ENCODE measurements around the gene SLC17A8.
"Not testable (repeated sequence)": the region's sequence is repeated elsewhere in the genome, so short reads cannot be mapped to it uniquely, and the experiment has no call there.

SLC17A8 gene

DNA sequence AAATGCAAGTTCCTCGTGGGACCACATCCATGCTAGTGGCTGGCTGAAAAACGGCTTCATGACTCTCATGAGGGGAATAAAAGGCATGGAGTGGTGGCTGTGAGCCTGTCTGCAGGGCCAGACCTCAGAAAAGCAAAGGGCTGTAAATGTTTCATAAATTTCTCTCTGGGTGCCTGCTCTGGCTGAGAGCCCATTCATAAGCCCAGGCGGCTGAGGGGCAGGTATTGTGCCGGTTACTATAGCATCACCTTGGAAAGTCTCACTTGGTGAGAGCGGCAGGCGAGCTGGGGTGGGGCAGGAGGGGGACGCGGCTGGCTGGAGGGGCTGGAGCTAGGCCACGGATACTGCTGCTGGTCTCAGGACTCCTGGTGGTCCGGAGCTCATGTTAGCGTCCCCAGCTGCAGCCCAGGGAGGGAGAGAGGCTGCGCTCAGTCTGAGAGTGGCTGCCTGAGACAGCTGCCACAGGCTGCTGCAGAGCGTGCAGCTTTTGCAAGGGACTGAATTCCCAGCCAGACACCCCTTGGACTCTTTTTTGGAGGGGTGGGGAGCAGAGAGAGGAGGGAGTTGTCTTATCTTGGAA is at the start of gene SLC17A8:
SLC17A8 (plus strand) TSS at position 431 of the 580 bp plus-strand sequence. CDS start 318 bp downstream, outside the sequence.
- no peak for DNase-seq (ENCODE audit: low read depth)

DNA sequence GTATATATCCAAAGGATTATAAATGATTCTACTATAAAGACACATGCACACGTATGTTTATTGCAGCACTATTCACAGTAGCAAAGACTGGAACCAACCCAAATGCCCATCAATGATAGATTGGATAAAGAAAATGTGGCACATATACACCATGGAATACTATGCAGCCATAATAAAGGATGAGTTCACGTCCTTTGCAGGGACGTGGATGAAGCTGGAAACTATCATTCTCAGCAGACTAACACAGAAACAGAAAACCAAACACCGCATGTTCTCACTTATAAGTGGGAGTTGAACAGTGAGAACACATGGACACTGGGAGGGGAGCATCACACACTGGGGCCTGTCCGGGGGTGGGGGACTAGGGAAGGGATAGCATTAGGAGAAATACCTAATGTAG is 48.7 kb upstream of the SLC17A8 start:
- DNase-seq (ENCODE audit: low read depth), result not testable (repeated sequence)

DNA sequence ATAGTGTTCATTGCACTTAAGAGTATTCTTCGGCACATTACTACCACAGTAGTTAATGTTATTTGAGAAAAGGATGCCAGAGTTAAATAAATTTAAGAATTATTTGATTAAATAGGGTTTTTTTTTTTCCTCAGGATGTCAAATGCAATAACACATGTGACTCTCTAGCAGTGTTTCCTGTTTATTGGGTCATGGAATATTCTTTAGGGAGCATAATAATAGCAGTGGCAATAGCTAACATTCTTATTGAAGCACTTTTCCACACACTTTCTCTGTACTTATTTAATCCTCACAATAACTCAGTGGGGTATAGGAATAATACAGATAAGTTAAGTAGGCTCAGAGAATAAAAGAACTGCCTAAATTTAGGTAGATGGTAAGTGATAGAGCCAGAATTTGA is 45.6 kb upstream of the SLC17A8 start:
- DNase-seq (ENCODE audit: low read depth), result no peak

DNA sequence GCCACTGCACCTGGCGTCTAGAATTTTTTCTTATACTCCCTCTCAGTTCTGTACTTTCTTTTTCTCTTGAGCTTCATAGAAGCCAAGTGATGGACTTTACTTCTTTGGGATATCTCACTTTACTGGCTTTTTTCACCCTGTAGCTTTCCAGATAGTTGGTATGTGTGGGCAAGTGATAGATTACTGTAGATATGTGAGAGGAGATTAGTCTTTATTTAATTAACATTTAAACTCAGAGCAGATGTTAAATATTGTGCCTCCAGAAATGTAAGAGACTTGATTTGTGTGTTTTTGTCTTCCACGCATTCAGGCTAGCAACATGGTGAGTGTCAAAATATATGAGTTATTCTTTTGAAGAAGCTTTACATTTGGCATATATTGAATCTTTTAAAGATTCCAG is 39.5 kb upstream of the SLC17A8 start:
- DNase-seq (ENCODE audit: low read depth), result no peak

DNA sequence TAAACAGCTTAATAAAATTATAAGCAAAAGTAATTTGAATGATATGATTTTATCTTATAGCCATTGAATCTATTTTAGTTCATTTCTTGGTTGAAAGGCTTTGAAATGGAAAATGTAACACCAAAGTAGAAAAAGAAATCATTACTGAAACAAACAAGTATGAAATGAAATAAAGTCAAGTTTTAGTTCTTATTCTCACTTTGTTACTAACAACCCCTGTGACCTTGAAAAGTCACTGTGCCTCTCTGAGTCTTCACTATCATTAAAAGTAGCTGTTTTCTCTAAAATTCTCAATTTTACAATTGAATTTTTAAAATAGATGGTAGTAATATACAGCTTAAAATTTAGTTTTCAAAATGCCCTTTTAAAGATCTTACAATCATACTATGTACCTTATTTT is 32.4 kb upstream of the SLC17A8 start:
- no peak for DNase-seq (ENCODE audit: low read depth)

DNA sequence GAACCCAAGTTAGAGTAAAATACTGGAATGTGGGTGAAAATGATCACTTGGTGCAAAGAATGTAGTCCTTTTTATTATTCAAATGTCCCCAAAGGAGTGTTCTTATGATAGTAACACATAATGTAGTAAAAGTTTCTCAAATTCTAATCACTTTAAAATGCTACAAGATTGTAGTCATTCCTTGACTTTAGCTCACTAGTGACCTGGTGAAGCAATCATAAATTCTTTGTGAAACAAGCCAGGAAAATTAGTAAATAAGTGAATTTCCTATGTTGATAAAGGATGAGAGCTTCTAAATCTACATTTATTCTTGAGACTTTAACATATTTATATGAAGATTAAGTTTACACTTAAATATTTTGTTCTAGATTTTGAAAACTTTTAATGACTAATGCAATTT is 30.7 kb upstream of the SLC17A8 start:
- DNase-seq (ENCODE audit: low read depth), result no peak

DNA sequence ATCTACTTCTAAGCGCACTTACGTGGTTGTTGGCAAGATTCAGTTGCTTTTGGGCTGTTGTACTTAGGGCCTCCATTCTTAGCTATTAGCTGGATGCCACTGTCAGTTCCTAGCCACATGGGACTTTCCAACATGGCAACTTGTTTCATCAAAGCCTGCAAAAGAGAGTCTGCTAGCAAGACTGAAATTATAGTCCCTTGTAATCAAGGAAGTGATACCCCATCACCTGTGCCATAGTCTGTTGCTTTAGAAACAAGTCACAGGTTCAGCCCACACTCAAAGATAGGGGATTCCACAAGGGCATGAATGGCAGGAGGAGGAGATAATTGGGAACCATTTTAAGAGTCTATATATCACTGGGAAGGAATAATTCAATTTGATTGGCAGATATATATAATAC is 27.1 kb upstream of the SLC17A8 start:
- DNase-seq (ENCODE audit: low read depth), result no peak

DNA sequence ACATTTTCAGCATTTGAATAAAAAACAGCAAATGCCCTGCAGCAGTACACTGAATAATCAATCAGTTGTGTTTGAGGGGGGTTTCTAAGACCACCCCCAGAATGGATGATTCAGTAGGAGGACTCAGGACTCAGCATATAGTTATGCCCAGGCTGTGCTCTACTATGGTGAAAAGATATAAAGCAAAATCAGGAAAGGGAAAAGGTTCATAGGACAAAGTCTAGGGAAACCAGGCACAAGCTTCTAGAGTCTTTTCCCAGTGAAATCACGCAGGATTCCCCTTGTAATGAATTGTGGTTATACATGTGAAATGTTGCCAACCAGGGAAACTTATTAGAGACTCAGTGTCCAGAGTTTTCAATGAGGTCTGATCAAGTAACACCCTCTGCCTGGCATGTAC is 25.0 kb upstream of the SLC17A8 start:
- DNase-seq (ENCODE audit: low read depth), result no peak

DNA sequence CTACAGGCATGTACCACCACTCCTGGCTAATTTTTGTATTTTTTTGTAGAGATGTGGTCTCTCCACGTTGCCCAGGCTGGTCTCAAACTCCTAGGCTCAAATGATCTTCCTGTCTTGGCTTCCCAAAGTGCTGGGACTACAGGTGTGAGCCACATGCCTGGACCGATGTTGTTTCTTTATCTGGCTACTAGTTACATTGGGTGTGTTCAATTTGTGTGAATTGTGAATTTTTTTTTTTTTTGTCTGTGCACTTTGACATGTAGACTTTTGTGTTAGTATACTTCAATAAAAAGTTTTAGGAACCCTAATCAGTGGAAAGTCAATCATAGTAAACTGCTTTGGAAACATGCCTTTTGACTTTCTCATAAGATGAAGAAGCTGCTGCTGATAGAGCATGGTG is 24.0 kb upstream of the SLC17A8 start:
- no peak for DNase-seq (ENCODE audit: low read depth)

DNA sequence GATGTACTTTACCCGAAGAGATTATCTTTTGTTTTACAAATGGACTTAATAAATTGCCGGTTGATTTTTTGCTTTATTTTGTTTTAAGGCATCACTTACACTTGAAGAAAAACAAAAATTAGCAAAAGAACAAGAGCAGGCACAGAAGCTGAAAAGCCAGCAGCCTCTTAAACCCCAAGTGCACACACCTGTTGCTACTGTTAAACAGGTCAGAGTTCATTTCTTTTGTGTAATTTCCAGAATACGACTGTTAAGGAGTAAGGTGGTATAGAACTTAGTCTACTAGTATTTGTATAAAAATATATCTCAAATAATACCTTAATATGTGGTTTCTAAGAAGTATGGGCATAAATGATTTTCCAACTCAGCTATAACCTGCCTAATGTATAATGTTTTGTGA is 19.6 kb upstream of the SLC17A8 start:
- DNase-seq (ENCODE audit: low read depth), result no peak

DNA sequence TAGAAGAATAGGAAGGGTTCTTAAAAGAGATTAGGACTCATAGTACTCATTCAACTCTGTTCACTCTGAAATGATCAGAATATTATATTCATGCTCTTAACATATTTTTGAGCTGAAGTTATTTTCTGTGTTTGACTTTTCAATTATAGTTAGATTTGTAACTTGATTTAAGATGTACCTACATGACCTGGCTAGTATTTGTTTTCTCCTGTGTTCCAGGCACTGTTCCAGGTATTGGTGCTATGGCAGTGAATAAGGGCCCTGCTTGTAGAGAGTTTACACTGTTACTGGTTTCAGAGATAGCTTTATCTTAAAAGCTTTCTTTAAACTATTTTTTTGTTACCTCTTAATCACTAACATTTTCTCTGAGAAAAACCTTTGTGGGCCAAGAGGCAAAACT is 19.1 kb upstream of the SLC17A8 start:
- DNase-seq (ENCODE audit: low read depth), result no peak

DNA sequence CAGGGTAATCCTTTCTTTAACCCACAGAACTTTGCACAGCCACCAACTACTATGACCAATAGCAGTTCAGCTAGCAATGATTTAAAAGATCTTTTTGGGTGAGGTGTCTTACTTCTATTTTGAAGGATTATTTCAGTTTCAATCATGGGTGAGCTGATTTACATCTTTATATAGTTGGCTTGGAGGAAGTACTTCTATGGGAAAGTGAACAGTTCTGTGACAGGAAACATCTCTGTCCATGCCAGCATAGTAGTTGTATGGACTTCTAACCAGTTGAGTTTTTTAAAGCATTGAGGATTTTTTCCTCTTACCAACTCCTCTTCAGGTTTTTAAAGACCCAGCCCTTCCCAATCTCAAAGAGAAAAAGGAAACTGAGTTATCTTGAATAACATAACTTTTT is 17.8 kb upstream of the SLC17A8 start:
- no peak for DNase-seq (ENCODE audit: low read depth)

DNA sequence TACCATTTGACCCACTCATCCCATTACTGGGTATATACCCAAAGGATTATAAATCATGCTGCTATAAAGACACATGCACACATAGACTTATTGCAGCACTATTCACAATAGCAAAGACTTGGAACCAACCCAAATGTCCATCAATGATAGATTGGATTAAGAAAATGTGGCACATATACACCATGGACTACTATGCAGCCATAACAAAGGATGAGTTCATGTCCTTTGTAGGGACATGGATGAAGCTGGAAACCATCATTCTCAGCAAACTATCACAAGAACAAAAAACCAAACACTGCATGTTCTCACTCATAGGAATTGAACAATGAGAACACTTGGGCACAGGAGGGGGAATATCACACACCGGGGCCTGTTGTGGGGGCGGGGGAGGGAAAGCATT is 14.0 kb upstream of the SLC17A8 start:
- not testable (repeated sequence) for DNase-seq (ENCODE audit: low read depth)

DNA sequence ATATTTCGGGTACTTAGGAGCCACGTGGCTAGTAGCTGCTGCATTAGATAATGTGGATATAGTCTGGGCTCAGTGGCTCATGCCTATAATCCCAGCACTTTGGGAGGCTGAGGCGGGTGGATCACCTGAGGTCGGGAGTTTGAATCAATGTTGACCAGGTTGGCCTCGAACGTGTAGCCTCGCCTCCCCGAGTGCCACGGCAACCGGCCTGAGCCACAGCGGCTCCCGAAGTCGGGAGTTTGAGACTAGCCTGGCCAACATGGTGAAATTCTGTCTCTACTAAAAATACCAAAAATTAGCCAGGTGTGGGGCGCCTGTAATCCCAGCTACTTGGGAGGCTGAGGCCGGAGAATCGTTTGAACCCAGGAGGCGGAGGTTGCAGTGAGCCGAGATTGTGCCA is 12.5 kb upstream of the SLC17A8 start:
- DNase-seq (ENCODE audit: low read depth), result not testable (repeated sequence)

DNA sequence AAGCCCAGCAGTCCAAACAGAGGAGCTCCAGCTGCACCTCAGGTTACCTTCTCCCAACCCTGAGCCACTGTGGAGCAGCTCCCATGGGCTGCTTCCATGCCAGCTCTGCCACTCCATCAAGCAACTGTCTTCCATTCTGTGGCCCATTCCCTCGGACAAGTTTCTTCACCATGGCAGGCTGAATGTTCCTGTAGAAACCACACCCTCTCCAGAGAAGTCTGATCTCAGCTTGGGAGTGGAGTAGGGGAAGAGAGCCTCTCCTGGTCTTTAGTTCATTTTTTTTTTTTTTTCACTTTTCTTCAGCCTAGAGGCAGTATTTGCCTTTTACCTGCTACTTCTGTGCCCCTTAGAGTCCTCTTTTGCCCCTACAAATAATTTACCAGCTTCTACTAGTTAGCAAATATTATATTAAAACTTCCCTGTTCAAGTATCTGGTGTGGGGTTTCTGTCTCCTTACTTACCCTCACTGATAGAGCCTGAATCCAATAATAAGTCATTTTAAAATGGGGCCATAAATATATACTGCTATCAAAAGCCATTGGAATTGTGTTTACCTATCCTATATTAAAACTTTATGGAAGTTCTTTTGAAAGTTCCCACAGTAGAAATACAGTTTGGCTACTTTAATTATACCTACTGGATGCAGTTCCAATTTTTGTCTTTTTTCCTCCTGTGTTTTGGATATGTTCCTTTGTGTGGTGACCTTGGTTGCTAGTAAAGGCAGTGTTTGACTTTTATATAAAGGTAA is 11.7 kb upstream of the SLC17A8 start:
- DNase-seq (ENCODE audit: low read depth), result no peak

DNA sequence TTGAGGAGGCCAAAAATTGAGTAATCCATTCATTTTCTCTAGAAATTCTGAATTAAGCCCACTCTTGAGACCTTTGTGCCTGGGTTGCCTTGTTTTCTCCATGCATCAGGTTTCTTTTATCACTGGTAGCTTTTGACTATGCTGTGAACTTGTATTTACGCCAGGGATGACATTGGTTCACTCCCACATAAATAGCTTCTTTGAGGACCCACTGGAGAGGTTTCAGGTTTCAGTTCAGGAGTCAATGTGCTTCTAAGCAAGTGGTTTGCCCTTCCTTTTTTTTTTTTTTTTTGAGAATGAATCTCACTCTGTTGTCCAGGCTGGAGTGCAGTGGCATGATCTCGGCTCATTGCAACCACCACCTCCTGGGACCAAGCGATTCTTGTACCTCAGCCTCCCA is 10.2 kb upstream of the SLC17A8 start:
- no peak for DNase-seq (ENCODE audit: low read depth)

DNA sequence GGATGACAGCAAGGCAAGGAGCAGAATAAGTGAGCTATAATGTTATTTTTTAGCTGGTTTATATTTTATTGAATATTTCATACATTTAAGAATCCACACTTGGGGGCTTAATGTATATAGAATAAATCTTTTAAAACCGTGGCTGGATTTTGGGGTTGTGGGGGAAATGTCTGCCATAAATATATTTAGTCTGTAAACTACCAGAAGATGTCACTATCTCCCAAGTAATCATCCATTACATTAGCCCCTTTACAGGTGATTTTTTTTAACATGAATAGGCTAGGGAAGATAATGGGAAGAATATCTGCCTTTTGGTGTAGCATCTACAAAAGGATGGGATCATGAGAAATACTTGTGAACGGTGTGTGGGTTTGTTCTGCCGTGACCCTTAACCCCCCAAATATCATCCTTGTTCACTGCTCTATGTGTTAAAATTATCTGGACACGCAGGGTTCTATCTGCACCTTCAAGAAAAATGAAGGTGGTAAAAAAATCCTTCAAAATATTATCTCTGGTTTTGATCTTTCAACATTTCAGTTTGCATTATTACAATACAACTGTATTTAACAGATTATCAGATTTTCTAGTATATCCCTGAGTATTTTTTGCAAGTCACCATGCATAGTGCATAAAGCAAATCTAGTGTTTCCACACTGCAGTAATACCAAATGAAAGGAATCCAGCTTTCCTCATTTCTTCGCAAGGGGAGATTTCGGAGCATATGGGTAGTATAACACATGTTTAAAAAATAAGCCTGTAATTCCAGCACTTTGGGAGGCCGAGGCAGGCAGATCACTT is 8.0 kb upstream of the SLC17A8 start:
- no peak for DNase-seq (ENCODE audit: low read depth)

DNA sequence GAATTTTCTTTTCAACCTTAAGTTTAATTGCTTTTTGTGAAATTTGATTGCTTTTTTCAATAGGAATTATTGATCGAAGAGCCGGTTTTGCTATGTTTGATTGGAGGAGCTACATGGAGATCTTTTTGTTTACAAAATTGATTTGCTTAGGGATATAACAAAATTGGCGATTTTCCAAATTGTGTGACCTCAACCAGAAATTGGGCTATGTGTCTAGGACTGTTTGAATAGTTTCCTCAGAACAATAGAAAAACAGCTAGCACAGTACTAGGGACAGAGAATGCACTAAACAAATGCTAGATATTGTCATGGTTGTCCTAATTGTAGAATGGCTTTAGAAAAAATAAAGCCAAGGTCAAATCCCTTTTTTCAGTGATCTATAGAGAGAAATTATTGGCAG is 2.4 kb downstream of the SLC17A8 start:
- no peak for DNase-seq (ENCODE audit: low read depth)

DNA sequence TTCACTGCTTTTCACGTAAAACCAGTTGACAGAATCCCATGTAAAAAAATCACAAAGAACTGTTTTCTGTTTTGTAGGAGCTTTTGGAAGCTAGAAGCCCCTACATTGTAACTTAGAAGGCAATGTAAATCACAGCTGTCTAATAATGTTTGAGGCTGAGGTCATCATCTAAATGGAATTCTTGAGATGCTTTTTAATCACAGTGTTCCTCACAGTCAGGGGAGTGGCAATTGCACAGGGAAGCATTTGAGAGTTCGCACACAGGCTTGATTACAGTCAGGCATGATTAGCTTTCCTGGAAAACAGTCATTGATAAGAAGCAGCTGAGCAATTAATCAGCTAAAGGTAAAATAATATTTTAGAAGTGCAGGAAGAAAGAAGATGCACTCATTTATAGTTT is 2.9 kb downstream of the SLC17A8 start:
- no peak for DNase-seq (ENCODE audit: low read depth)

DNA sequence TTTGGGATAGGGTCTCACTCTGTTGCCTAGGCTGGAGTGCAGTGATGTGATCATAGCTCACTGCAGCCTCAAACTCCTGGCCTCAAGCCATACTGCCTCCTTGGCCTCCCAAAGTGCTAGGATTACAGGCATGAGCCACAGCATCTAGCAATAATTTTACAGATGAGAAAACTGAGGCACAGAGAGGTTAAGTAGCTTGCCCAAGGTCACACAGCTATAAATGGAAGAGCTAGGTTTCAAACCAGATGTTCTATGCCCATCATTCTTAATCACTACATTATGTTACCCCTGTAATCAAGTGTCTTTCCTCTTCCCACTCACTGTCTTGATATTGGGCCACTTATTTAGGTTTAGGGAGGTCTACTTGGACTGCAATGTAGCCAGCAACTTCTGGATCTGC is 3.6 kb downstream of the SLC17A8 start:
- no peak for DNase-seq (ENCODE audit: low read depth)

DNA sequence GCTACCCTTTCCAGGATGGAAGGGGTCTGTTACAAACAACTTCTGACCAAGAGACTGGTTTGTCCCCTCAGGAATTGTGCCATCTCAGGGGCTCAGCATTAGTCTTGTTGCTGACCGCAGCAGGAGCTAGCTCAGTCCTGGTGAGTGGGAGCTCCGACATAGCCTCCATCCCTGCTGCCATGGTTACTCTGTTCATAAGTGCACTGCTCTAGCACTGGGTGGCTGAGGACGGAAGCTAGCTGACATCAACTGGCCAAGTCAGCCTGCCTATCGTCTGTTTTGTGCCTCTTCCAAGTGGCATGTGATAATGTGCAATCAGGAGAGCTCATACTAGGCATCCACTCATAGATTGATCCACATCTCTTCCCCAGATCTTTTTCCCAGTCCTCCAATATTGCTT is 7.5 kb downstream of the SLC17A8 start:
- no peak for DNase-seq (ENCODE audit: low read depth)

DNA sequence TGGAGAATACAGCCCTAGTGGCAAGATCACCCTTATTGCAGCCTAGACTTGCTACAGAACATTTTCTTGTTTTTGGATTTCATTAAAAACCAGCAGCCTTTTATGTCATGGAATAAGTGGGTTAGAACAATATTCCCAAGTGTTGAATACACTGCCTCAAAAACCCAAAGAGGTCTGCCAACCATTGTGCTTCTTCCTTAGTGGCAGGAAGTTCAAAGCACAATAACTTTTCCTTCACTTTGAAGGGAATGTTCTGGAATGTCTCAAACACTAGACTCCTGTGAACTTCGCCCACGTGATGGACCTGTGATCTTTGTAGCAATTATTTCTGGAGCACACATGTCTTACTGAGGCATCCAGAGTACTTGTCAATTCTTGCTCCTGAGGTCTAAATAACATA is 8.5 kb downstream of the SLC17A8 start:
- no peak for DNase-seq (ENCODE audit: low read depth)

DNA sequence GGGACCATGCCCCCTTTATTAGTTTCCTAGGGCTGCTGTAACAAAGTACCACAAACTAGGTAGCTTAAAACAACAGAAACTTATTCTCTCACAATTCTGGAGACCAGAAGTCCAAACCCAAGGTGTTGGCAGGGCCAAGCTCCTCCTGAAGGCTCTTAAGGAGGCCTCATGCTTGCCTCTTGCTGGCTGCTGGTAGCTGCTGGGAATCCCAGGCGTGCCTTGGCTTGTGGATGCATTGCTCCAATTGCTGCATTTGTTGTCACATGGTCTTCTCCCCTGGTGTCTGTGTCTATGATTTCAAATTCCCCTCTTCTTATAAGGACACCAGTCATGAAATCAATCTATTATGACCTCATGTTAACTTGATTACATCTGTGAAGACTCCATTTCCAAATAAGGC is 11.2 kb downstream of the SLC17A8 start:
- DNase-seq (ENCODE audit: low read depth), result no peak

Measured in activated T-helper 1 cell treated with Interleukin-2 at 50 U/mL for 16 hours (primary cell).